Activated naive CD8-positive, alpha-beta T cell treated with anti-CD3 and anti-CD28 coated beads, Interleukin-2, amount 50 U/mL, for 24 hours (primary cell): ENCODE results near the gene ARG2.
A peak's percentile ranks its signal among the peaks of the same experiment; 100 is the strongest.

Experiments used
- ATAC-seq: fragments of 150-1000 bp; cut with Tn5 transposase; one replicate; pipeline ENCODE4 v1.10.0; 2021
- DNase-seq: peaks from one replicate; pipeline ENCODE4 v3.0.0; 2021
- H3K27ac Mint-ChIP-seq: one replicate; pipeline ENCODE4 v1.8.0; 2021; ENCODE audit warnings: mild to moderate bottlenecking, mixed read lengths
- H3K27me3 Mint-ChIP-seq: one replicate; pipeline ENCODE4 v1.8.0; 2021; ENCODE audit warnings: mixed read lengths
- H3K36me3 Mint-ChIP-seq: one replicate; pipeline ENCODE4 v1.8.0; 2021; ENCODE audit warnings: low read depth, mixed read lengths
- H3K4me1 Mint-ChIP-seq: one replicate; pipeline ENCODE4 v1.8.0; 2021; ENCODE audit warnings: mixed read lengths
- H3K4me3 Mint-ChIP-seq: one replicate; pipeline ENCODE4 v1.8.0; 2021; ENCODE audit warnings: mild to moderate bottlenecking, moderate library complexity, mixed read lengths
- H3K9me3 Mint-ChIP-seq: one replicate; pipeline ENCODE4 v1.8.0; 2021; ENCODE audit warnings: mixed read lengths

The ARG2 gene

DNA sequence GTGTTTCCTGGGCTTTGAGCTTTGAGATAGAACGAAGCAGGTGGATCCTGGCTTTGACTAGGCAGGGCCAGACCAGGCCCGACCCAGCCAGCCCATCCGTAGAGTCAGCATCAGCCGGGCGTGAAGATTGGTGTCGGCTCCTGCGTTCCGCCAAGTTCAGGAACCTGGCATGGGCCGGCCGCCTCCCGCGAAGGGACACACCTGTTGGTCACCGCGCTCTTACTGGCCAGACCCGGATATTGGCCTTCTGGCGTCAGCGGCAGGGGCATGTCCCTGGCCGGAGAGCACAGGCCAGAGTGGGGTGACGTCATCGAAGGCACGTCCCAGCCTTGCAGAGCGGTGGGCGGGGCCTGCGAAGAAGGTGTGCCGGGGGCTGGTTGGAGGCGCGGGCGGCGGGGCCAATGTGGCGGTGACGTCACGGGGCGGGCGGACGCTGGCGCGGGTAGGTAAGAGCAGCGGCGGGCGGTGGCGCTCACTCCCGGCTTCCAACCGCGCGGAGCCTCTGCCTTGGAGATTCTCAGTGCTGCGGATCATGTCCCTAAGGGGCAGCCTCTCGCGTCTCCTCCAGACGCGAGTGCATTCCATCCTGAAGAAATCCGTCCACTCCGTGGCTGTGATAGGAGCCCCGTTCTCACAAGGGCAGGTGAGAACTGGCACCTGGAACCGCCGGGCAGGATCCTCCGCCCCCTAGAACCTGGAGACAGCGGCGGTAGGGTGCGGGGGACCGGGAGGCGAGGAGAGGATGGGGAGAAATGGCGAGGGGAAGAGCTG is at the start of gene ARG2:
ARG2 (plus strand) TSS at position 475 of the 771 bp plus-strand sequence; CDS start at position 533, 58 bp downstream.
- Mint-ChIP-seq H3K4me3 (peak within 1 kb of the TSS; percentile 80), H3K27ac (peak within 1 kb of the TSS; percentile 77), H3K27me3 (peaks cover 12% of the 10 kb centered on the region), H3K9me3 (no peaks in the 10 kb centered on the region), H3K36me3 (no peaks in the 10 kb centered on the region), H3K4me1 (peaks cover 30% of the 10 kb centered on the region)
- DNase-seq (peak; percentile 98), ATAC-seq (peak; percentile 93)

DNA sequence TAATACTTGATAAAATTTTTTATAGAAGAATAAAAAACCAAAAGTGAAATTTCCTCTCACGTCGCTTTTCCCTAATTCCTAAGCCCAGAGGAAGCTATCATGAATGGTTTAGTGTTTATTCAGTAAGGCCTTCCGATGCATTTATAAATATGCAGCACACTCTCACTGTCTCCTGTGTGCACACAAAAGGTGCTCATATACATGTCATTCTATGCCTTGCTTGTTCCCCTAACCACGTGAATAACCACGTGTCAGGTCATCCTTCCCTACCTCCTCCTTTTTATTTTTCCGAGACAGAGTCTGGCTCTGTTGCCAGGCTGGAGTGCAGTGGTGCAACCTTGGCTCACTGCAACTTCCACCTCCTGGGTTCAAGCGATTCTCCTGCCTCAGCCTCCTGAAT is 49.3 kb upstream of the ARG2 start:
- DNase-seq = no peak
- Mint-ChIP-seq H3K27ac (no peak overlapping the region), H3K27me3 (no peaks in the 10 kb centered on the region), H3K4me3 (no peak overlapping the region), H3K9me3 (no peaks in the 10 kb centered on the region), H3K36me3 (no peaks in the 10 kb centered on the region), H3K4me1 (peaks cover 2% of the 10 kb centered on the region)
- ATAC-seq = no peak

DNA sequence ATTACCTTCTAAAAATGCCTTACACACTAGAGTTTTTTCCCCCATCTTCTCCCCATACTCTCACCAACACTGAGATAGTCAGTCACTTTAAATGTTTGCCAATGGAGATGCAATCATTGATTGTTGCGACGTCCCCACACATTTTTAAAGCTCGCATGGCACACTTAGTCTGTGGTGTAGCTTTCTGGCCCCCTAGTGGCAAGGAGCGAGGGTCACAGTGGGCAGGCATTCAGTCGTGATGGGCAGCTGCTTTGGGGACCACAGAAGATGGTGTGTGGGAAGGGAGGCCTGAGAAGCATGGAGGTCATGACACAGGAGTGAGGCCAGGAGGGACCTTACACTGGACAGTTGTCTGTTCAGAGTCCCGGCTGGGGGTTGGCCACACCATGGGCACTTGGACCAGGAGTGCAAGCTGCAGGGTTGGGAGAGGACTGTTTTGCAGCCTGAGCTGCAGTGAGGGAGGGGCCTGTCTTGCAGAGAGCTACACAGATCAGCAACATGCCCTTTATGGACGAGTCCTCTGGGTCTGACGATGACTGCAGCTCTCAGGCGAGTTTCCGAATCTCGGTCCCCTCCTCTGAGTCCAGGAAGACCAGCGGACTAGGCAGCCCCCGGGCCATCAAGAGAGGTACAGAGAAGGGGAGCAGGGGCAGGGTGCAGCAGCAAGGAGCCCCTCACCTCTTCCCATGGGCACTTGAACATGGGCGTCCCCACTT is 48.3 kb upstream of the ARG2 start:
- H3K27ac Mint-ChIP-seq = no peak overlapping the region
- no peaks in the 10 kb centered on the region for H3K36me3 Mint-ChIP-seq
- DNase-seq (peak; percentile 74), ATAC-seq (peak; percentile 88)
- no peaks in the 10 kb centered on the region for H3K27me3 Mint-ChIP-seq
- no peak overlapping the region for H3K4me3 Mint-ChIP-seq
- H3K4me1 Mint-ChIP-seq = peaks cover 2% of the 10 kb centered on the region
- no peaks in the 10 kb centered on the region for H3K9me3 Mint-ChIP-seq

DNA sequence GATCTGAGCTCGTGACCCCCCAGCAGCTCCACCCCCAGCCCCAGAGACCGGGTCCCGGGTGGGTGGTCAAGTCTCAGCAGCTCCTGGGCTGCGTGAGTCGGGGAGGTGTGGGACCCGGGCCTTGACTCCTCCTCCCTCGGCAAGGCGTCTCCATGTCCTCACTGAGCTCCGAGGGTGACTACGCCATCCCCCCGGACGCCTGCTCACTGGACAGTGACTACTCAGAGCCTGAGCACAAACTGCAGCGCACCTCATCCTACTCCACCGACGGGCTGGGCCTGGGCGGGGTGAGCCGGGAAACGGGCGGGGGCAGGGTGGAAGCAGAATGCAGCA is 47.8 kb upstream of the ARG2 start:
- Mint-ChIP-seq H3K4me3 (no peak overlapping the region), H3K27ac (no peak overlapping the region), H3K27me3 (no peaks in the 10 kb centered on the region), H3K36me3 (no peaks in the 10 kb centered on the region), H3K4me1 (peaks cover 2% of the 10 kb centered on the region), H3K9me3 (no peaks in the 10 kb centered on the region)
- DNase-seq (no peak), ATAC-seq (no peak)

DNA sequence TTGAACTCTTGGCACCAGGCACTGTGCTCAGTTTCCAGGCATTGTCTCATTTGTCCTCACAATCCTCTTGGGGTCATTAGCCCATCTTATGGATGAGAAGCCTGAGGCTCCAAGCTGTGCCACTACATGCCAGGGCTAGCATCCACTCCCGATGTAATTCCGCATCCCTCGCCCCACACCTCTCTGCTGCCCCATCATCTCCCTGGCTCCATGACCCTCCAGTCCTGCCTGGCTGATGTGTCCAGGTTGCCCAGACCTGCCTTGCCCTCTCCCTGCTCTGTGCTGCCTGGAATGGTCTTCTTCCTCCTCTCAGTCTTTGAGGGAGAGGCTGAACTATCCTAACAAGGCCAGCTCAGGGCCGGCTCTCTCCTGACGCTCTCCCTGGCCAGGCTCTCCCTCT is 47.1 kb upstream of the ARG2 start:
- Mint-ChIP-seq H3K4me3 (no peak overlapping the region), H3K27me3 (no peaks in the 10 kb centered on the region), H3K4me1 (no peaks in the 10 kb centered on the region), H3K36me3 (no peaks in the 10 kb centered on the region), H3K27ac (no peak overlapping the region), H3K9me3 (no peaks in the 10 kb centered on the region)
- DNase-seq (no peak), ATAC-seq (no peak)

DNA sequence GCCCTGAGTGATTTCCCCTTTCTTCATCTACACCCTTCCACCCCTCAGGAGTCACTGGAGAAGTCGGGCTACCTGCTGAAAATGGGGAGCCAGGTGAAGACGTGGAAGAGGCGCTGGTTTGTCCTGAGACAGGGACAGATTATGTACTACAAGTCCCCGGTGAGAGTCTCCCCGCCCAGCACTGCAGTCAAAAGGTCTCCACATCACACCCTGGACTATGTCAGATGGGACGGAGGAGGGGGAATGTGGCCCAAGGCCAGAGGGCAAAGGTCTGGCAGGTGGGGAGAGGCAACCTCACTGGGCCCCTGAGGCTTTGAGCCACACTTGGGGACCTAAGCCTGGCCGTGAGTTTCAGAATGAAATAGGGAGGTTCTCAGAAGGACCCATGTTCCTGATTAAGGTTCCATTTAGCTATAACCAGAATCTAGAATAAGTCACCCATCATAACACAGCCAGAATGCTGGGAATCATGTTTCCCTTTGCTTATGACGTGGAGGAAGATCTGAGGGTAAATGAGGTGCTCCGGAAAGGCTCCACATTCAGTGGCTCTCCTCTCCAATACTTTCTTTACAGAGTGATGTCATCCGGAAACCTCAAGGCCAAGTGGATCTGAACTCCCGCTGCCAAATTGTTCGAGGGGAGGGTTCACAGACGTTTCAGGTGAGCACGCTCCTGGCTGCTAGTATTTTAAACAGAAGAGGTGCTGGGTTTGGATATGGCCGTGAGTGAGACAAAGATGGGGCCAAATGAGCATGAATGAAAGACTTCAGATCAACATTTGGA is 46.3 kb upstream of the ARG2 start:
- Mint-ChIP-seq H3K4me3 (no peak overlapping the region), H3K9me3 (no peaks in the 10 kb centered on the region)

DNA sequence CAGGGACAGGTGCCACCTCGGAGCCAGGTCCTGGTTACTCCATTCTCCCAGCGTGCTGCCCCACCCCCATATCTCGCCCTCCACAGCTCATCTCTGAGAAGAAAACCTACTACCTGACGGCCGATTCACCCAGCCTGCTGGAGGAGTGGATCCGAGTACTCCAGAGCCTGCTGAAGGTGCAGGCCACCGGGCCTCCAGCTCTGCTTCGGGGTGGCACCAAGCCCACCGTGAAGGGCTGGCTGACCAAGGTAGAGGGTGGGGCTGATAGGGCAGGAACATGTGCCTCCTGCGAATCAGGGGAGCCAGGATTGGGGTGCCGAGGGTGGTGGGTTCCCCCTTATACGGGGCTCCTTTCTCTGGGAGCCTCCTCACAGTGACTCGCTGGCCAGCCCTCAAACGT is 45.6 kb upstream of the ARG2 start:
- no peak for DNase-seq

More for the DNA sequence above, 46.3 kb upstream of the ARG2 start:
- no peak for DNase-seq
- no peaks in the 10 kb centered on the region for H3K27me3 Mint-ChIP-seq
- no peak for ATAC-seq
- H3K4me1 Mint-ChIP-seq = no peaks in the 10 kb centered on the region
- H3K36me3 Mint-ChIP-seq = no peaks in the 10 kb centered on the region
- no peak overlapping the region for H3K27ac Mint-ChIP-seq

DNA sequence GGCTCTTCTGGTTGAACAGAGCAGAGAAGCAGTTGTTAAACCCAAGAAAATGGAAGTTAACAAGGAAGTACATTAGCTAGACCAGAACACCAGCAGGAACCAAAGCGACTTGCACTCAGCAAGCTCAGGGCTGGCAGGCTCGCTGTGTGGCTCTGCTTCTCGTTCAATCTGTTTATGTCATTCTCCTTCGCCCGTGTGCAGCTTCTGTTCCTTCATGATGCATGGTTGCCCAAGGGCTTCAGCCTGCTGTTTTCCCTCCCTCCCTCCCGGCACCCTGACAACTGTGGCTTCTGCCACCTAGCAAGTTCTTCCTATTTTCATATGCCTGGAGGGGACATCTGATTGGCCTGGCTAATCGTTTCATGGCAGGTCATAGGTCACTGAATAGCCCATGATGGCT is 44.9 kb upstream of the ARG2 start:
- Mint-ChIP-seq H3K4me3 (no peak overlapping the region), H3K27me3 (no peaks in the 10 kb centered on the region), H3K36me3 (no peaks in the 10 kb centered on the region), H3K9me3 (no peaks in the 10 kb centered on the region), H3K4me1 (no peaks in the 10 kb centered on the region), H3K27ac (no peak overlapping the region)
- DNase-seq = no peak
- ATAC-seq = no peak

More for the DNA sequence above, 45.6 kb upstream of the ARG2 start:
- Mint-ChIP-seq H3K4me1 (no peaks in the 10 kb centered on the region), H3K27ac (no peak overlapping the region), H3K9me3 (no peaks in the 10 kb centered on the region), H3K4me3 (no peak overlapping the region), H3K36me3 (no peaks in the 10 kb centered on the region), H3K27me3 (no peaks in the 10 kb centered on the region)
- ATAC-seq = no peak

DNA sequence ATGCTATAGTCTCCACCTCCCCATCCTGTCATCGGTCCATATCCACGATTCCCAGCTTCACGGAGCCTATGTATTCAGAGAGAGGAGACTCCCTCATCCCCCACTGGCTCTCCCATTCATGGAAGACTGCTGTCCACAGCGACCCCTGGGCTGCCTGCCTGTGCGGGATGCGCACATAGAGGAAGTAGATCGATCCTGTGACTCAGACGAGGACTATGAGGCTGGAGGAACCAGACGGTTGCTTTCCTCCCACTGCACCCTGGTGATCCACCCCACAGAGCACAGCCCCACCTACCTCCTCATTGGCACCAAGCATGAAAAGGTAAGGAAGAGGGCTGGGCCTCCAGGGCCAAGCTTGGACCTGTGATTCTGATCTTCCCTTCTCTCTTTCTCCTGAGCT is 44.0 kb upstream of the ARG2 start:
- no peak overlapping the region for H3K27ac Mint-ChIP-seq
- H3K4me3 Mint-ChIP-seq = no peak overlapping the region
- H3K4me1 Mint-ChIP-seq = no peaks in the 10 kb centered on the region
- no peaks in the 10 kb centered on the region for H3K36me3 Mint-ChIP-seq
- ATAC-seq = no peak
- DNase-seq = no peak
- H3K9me3 Mint-ChIP-seq = no peaks in the 10 kb centered on the region
- H3K27me3 Mint-ChIP-seq = no peaks in the 10 kb centered on the region

DNA sequence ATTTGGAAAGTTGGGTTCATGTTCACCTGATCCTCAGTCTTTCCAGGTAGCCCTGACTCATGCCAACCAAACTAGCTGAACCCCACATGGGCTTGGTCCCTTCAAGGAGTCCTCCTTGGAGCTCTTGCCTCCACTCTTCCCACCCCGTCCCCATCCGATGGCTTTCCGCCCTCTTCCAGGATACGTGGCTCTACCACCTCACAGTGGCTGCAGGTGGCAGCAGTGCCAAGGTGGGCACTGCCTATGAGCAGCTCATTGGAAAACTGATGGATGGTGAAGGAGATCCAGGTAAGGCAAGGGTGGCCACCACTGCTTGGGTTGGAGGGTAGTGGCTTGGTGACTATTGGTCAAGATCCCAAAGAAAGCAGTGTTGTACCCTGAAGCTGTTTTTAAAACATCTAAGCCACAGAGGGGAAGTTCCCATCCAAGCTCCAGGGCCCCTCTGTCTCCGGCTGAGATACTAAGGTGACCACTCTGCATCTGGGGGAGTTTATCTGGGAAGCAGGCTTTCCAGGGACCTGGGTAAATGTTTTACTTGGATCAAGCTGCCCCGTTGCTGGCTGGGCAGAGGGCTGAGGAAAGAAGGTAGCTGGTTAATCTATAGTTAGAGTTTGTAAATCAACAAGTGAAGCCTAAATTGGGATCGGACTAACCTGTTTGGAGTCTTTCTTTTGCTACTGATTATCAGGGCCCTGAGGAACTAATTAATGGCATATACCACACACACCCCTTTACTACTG is 43.3 kb upstream of the ARG2 start:
- ATAC-seq (no peak), DNase-seq (no peak)
- Mint-ChIP-seq H3K36me3 (no peaks in the 10 kb centered on the region), H3K27ac (no peak overlapping the region), H3K27me3 (no peaks in the 10 kb centered on the region), H3K4me3 (no peak overlapping the region), H3K9me3 (no peaks in the 10 kb centered on the region), H3K4me1 (no peaks in the 10 kb centered on the region)

DNA sequence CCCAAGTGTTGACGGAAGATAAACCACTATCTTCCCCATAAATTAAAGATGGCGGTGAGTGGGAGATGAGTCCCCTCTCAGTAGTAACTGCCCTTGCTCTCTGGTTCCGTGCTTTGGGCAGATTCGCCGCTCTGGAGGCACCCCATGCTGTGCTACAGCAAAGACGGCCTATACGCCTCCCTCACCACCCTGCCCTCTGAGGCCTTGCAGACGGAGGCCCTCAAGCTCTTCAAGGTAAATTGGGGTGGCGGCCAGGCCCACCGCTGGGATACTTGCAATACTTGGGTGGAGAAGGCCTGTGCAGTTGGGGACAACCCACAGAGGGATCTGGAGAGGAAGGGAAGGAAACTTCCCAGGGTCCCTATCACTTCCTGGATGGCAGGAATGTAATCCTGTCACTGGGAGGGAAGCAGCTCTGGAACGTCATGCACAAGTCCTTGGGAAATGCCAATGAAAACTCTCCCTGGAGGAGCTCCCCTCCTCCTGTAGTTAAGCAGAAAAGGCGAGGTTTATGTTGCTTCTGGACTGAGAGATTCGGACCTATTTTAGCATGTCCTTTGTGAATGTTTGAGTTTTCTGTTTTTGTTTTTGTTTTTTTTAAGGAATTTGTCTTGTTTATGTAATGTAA is 42.4 kb upstream of the ARG2 start:
- H3K27ac Mint-ChIP-seq = no peak overlapping the region
- H3K9me3 Mint-ChIP-seq = no peaks in the 10 kb centered on the region
- no peak overlapping the region for H3K4me3 Mint-ChIP-seq
- H3K36me3 Mint-ChIP-seq = no peaks in the 10 kb centered on the region
- no peaks in the 10 kb centered on the region for H3K4me1 Mint-ChIP-seq
- no peaks in the 10 kb centered on the region for H3K27me3 Mint-ChIP-seq
- no peak for ATAC-seq
- DNase-seq = no peak

DNA sequence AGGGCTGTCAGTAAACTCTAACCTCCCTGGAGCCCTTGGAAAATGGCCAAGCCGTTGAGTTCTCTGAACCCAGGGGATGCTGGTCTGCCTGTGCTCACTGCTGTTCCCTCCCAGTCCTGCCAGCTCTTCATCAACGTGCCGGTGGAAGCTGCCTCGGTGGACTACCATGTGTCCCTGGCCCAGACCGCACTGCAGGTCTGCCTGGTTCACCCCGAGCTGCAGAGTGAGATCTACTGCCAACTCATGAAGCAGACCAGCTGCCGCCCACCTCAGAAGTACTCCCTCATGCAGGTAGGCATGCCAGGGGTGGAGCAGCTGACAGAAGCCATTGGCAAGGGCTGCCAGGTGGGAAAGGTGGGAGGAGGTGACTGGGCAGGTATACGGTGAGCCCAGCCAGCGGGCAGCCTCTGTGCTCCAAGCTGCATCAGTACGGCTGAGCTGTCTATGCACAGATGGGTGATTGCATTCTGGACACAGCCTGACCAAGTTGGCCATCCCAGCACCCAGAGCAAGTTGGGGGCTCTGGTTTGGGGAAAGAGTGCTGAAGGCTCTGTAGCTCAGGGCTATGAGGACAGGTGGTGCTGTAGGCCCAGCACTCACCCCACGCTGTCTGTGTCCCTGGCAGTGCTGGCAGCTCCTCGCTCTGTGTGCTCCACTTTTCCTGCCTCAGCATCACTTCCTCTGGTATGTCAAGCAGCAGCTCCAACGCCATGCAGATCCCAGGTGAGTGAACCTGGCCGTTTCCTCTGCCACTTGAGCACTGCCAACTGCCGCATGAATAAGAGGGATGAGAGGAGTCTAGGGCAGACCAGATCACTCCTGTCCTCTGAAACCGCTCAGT is 41.6 kb upstream of the ARG2 start:
- H3K9me3 Mint-ChIP-seq = no peaks in the 10 kb centered on the region
- no peak overlapping the region for H3K4me3 Mint-ChIP-seq
- DNase-seq (no peak), ATAC-seq (peak; percentile 16)
- H3K27ac Mint-ChIP-seq = no peak overlapping the region
- H3K36me3 Mint-ChIP-seq = no peaks in the 10 kb centered on the region
- no peaks in the 10 kb centered on the region for H3K4me1 Mint-ChIP-seq
- H3K27me3 Mint-ChIP-seq = no peaks in the 10 kb centered on the region

DNA sequence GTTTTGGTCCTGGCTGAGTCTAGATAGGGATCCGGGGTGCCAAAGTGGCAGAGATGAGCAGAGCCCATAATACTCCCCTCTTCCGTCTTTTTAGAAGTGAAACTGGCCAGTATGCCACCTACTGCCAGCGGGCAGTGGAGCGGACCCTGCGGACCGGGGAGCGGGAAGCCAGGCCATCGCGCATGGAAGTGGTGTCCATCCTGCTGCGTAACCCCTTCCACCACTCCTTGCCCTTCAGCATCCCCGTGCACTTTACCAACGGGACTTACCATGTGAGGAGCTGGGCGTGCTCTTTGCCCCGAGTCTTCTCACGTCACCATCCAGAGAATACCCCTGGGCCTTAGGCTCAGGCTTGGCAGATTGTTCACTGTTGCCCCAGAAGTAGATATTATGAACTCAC is 40.7 kb upstream of the ARG2 start:
- ATAC-seq (no peak), DNase-seq (no peak)
- Mint-ChIP-seq H3K9me3 (no peaks in the 10 kb centered on the region), H3K36me3 (no peaks in the 10 kb centered on the region), H3K4me3 (no peak overlapping the region), H3K4me1 (no peaks in the 10 kb centered on the region), H3K27ac (no peak overlapping the region), H3K27me3 (no peaks in the 10 kb centered on the region)
